Measurements from ENCODE around the gene MAPT. TPM values are rescaled to one million over a fixed set of nuclear protein-coding genes. Genes with fewer than 3 reads are reported as not detected.

MAPT gene
- total RNA-seq, 3 donors from 2014 or later (not counting 1 experiment from before 2014, with no cell fraction given), result 0.14 to 1.3 (median 0.58) TPM

- H3K4me1 Mint-ChIP-seq, result peaks cover 30 to 39% of the 10 kb centered on the region in 2 donors
- H3K9me3 Mint-ChIP-seq, result no peaks in the 10 kb centered on the region
- DNase-seq (no peak), ATAC-seq (peak in 2 of 3 donors; percentile 42)
- peak; percentile 48 for TF ChIP-seq CTCF (IDR thresholded peaks at IDR 0.05)
- no peaks in the 10 kb centered on the region for H3K27me3 ChIP-seq (ENCODE audit: control insufficient read depth, insufficient read depth, low read length)
- H3K27ac ChIP-seq (ENCODE audit: low read length), result no peak overlapping the region
- H3K27me3 Mint-ChIP-seq (ENCODE audit: low read depth in 2 of 2), result no peaks in the 10 kb centered on the region
- intact Hi-C loops (cut with micrococcal nuclease), result no loop called here
- no peak overlapping the region for H3K4me3 Mint-ChIP-seq
- H3K27ac Mint-ChIP-seq, result peak overlapping the region in 1 of 2 donors; percentile 6
- no peaks in the 10 kb centered on the region for H3K36me3 Mint-ChIP-seq
- H3K4me3 ChIP-seq (ENCODE audit: low read length), result no peak overlapping the region
- no peaks in the 10 kb centered on the region for H3K9me3 ChIP-seq (ENCODE audit: control insufficient read depth, insufficient read depth, low read length)
- H3K4me1 ChIP-seq (ENCODE audit: control insufficient read depth, insufficient read depth, low read length), result no peaks in the 10 kb centered on the region
- H3K36me3 ChIP-seq (ENCODE audit: control insufficient read depth, insufficient read depth, low read length), result peaks cover 48% of the 10 kb centered on the region
- 100% methylated on average over 4 of the region's 5 CpGs for WGBS (ENCODE audit: insufficient coverage)
These were observed 167.1 kb downstream of the MAPT start for GRCh38 chr17:46061435-46061834.

GRCh38 chr17:46063241-46063640 lies 168.9 kb downstream of the MAPT start:
- Histone ChIP-seq H3K9me3 (ENCODE audit: control insufficient read depth, insufficient read depth, low read length) (no peaks in the 10 kb centered on the region), H3K4me3 (ENCODE audit: low read length) (no peak overlapping the region), H3K27me3 (ENCODE audit: control insufficient read depth, insufficient read depth, low read length) (no peaks in the 10 kb centered on the region), H3K36me3 (ENCODE audit: control insufficient read depth, insufficient read depth, low read length) (peaks cover 50% of the 10 kb centered on the region), H3K4me1 (ENCODE audit: control insufficient read depth, insufficient read depth, low read length) (no peaks in the 10 kb centered on the region), H3K27ac (ENCODE audit: low read length) (no peak overlapping the region)
- H3K36me3 Mint-ChIP-seq, result no peaks in the 10 kb centered on the region
- H3K4me1 Mint-ChIP-seq, result peaks cover 26 to 33% of the 10 kb centered on the region in 2 donors
- H3K27ac Mint-ChIP-seq, result peak overlapping the region in 1 of 2 donors; percentile 16
- H3K9me3 Mint-ChIP-seq, result no peaks in the 10 kb centered on the region
- 76% methylated on average over 2 of the region's 2 CpGs for WGBS (ENCODE audit: insufficient coverage)
- no peak for TF ChIP-seq CTCF (IDR thresholded peaks at IDR 0.05)
- no peaks in the 10 kb centered on the region for H3K27me3 Mint-ChIP-seq (ENCODE audit: low read depth in 2 of 2)
- DNase-seq, result no peak
- intact Hi-C loops (cut with micrococcal nuclease), result no loop called here
- no peak overlapping the region for H3K4me3 Mint-ChIP-seq
- ATAC-seq, result no peak

- WGBS (ENCODE audit: insufficient coverage), result 95% methylated on average over 1 of the region's 1 CpG
- Histone ChIP-seq H3K36me3 (ENCODE audit: control insufficient read depth, insufficient read depth, low read length) (peaks cover 45% of the 10 kb centered on the region), H3K9me3 (ENCODE audit: control insufficient read depth, insufficient read depth, low read length) (no peaks in the 10 kb centered on the region), H3K27ac (ENCODE audit: low read length) (no peak overlapping the region), H3K27me3 (ENCODE audit: control insufficient read depth, insufficient read depth, low read length) (no peaks in the 10 kb centered on the region), H3K4me3 (ENCODE audit: low read length) (no peak overlapping the region), H3K4me1 (ENCODE audit: control insufficient read depth, insufficient read depth, low read length) (no peaks in the 10 kb centered on the region)
- no peak for ATAC-seq
- Mint-ChIP-seq H3K9me3 (no peaks in the 10 kb centered on the region), H3K4me3 (no peak overlapping the region), H3K4me1 (peaks cover 19 to 24% of the 10 kb centered on the region in 2 donors), H3K27ac (peak overlapping the region; percentile 16 to 25), H3K27me3 (ENCODE audit: low read depth in 2 of 2) (no peaks in the 10 kb centered on the region), H3K36me3 (no peaks in the 10 kb centered on the region)
- TF ChIP-seq CTCF (IDR thresholded peaks at IDR 0.05), result no peak
- intact Hi-C loops (cut with micrococcal nuclease), result no loop called here
- no peak for DNase-seq
These were observed 170.1 kb downstream of the MAPT start for GRCh38 chr17:46064460-46064859.

- Histone ChIP-seq H3K27me3 (ENCODE audit: control insufficient read depth, insufficient read depth, low read length) (no peaks in the 10 kb centered on the region), H3K9me3 (ENCODE audit: control insufficient read depth, insufficient read depth, low read length) (no peaks in the 10 kb centered on the region), H3K36me3 (ENCODE audit: control insufficient read depth, insufficient read depth, low read length) (peaks cover 20% of the 10 kb centered on the region), H3K4me1 (ENCODE audit: control insufficient read depth, insufficient read depth, low read length) (no peaks in the 10 kb centered on the region), H3K4me3 (ENCODE audit: low read length) (no peak overlapping the region), H3K27ac (ENCODE audit: low read length) (no peak overlapping the region)
- intact Hi-C loops (cut with micrococcal nuclease), result no loop called here
- DNase-seq, result no peak
- TF ChIP-seq CTCF (IDR thresholded peaks at IDR 0.05), result no peak
- Mint-ChIP-seq H3K36me3 (no peaks in the 10 kb centered on the region), H3K4me1 (peaks cover 35 to 39% of the 10 kb centered on the region in 2 donors), H3K27me3 (ENCODE audit: low read depth in 2 of 2) (no peaks in the 10 kb centered on the region), H3K4me3 (no peak overlapping the region), H3K9me3 (no peaks in the 10 kb centered on the region), H3K27ac (no peak overlapping the region)
- WGBS (ENCODE audit: insufficient coverage), result 100% methylated on average over 3 of the region's 5 CpGs
- no peak for ATAC-seq
These were observed 177.4 kb downstream of the MAPT start for GRCh38 chr17:46071796-46072195.

Data from natural killer cell (primary cell).